Hepatocyte (in vitro differentiated cells): Measurements from ENCODE around the gene NOP10.

Source experiments
- EZH2phosphoT487 ChIP-seq: fragments of 200-600 bp; sonication (generic); IDR thresholded peaks from one replicate; pipeline ENCODE4 v1.6.1; 2018; ENCODE audit warnings: antibody characterized with exemption, mild to moderate bottlenecking, low read depth, moderate library complexity; ENCODE audit not compliant: unreplicated experiment, severe bottlenecking
- TF ChIP-seq, protein P1 (sequence below): fragments of 200-600 bp; sonication (generic); IDR thresholded peaks from 2 replicates; pipeline ENCODE4 v1.5.1; 2016; ENCODE audit warnings: antibody characterized with exemption, mild to moderate bottlenecking; ENCODE audit not compliant: poor library complexity

DNA sequence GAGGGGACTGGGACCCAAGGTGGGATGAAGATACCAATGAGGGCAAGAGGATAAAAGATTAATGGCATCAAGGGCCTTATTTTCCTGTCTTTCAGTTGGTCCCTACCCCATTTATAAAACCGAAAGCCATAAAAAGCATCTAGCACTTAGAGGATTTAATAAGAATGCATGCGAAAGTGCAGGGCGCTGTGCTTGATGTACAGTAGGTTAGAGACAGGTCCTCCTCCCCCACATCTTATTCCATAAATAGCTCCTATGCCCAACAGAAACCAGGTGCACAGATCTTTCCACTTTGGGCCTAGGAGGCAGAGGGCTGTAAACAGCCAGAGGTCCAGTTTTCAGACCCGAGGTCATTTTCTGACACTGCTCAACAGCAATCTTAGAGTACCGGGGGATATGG lies 22.9 kb upstream of the NOP10 start:
- TF ChIP-seq, protein P1, sequence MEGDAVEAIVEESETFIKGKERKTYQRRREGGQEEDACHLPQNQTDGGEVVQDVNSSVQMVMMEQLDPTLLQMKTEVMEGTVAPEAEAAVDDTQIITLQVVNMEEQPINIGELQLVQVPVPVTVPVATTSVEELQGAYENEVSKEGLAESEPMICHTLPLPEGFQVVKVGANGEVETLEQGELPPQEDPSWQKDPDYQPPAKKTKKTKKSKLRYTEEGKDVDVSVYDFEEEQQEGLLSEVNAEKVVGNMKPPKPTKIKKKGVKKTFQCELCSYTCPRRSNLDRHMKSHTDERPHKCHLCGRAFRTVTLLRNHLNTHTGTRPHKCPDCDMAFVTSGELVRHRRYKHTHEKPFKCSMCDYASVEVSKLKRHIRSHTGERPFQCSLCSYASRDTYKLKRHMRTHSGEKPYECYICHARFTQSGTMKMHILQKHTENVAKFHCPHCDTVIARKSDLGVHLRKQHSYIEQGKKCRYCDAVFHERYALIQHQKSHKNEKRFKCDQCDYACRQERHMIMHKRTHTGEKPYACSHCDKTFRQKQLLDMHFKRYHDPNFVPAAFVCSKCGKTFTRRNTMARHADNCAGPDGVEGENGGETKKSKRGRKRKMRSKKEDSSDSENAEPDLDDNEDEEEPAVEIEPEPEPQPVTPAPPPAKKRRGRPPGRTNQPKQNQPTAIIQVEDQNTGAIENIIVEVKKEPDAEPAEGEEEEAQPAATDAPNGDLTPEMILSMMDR = no peak
- TF ChIP-seq EZH2phosphoT487 = no peak
